Right lobe of liver (tissue), 6 donors: ENCODE data around the gene AFDN. TPM values are rescaled to one million over a fixed set of nuclear protein-coding genes. Genes with fewer than 3 reads are reported as not detected.

Experiments used
- ATAC-seq, 4 donors: fragments of 200-7000 bp; cut with Tn5 transposase; one replicate each; pipeline ENCODE4 v1.9.1; 2020; ENCODE audit warnings: mild to moderate bottlenecking in 4 of 4, moderate library complexity in 4 of 4
- DNase-seq, 3 donors: peaks; one replicate each; pipeline ENCODE4 v3.0.0-alpha.2; 2020
- H3K27ac ChIP-seq, 3 donors: fragments of 200-600 bp; one replicate each; pipeline ENCODE4 v1.8.0; 2022
- H3K27me3 ChIP-seq, 2 donors: fragments of 200-600 bp; one replicate each; pipeline ENCODE4 v1.8.0; 2022
- H3K36me3 ChIP-seq, 4 donors: fragments of 200-600 bp; sonication (generic) in 1 of 4; one replicate each; pipeline versions ENCODE4 v1.5.1 to v1.8.0; 2017 to 2022; ENCODE audit warnings: control low read depth in 1 of 4
- H3K4me1 ChIP-seq, 4 donors: fragments of 200-600 bp; sonication (generic) in 1 of 4; one replicate each; pipeline versions ENCODE4 v1.5.1 to v1.8.0; 2017 to 2022; ENCODE audit warnings: control low read depth in 1 of 4
- H3K4me3 ChIP-seq, 3 donors: fragments of 200-600 bp; one replicate each; pipeline ENCODE4 v1.8.0; 2022
- H3K9me3 ChIP-seq, 4 donors: fragments of 200-600 bp; sonication (generic) in 1 of 4; one replicate each; pipeline versions ENCODE4 v1.5.1 to v1.8.0; 2017 to 2022; ENCODE audit warnings: control low read depth in 1 of 4
- CTCF ChIP-seq, 4 donors: fragments of 200-600 bp in 3 of 4; fragments of 450-650 bp in 1 of 4; IDR thresholded peaks; one replicate each; pipeline versions ENCODE4 v1.5.1 to v1.8.0; 2016 to 2022; ENCODE audit warnings: antibody characterized with exemption in 4 of 4, mild to moderate bottlenecking in 2 of 4
- POLR2A ChIP-seq: fragments of 450-650 bp; IDR thresholded peaks from one replicate; pipeline ENCODE4 v1.6.1; 2017; ENCODE audit warnings: antibody characterized with exemption, mild to moderate bottlenecking
- WGBS: methylation state at CpG from one replicate; pipeline ENCODE4 v1.1.6; 2018; ENCODE audit warnings: low coverage, low lambda C conversion rate; ENCODE audit not compliant: insufficient coverage; ENCODE audit errors: missing lambda C conversion rate; 5-methylcytosine and 5-hydroxymethylcytosine counted together
- intact Hi-C, 2 donors: fragments of 100-400 bp; cut with DNase I; formaldehyde crosslinking; loops; one replicate each; pipeline versions ENCODE4 v1.11.2 to v1.14.1; 2022
- total RNA-seq, 6 experiments: library from RNA; depleted of rRNA in 2 of 6; stranded (reverse); fragments of >200 nt in 2 of 6; fragmentation: NEBNext Ultra II Directional in 3 of 6; extraction: Animal tissue kit (Norgen Biotek cat#: 25700) in 3 of 6; gene quantifications; one replicate each; pipeline versions ENCODE4 v1.1.0 to v1.2.4, GENCODE V29; 2016 to 2023
- donor health status: DM: no; HTN: yes; CAD: no.
- donor health status: DM: no; HTN: no; CAD: no.
- donor health status: DM: no; HTN: no; CAD: no.
- donor health status: DM: no; HTN: yes; CAD: no.
- donor health status: DM: no; HTN: yes; CAD: no.

Gene AFDN
- total RNA-seq, 6 experiments from 2014 or later: 77.0 to 106 (median 85.5) TPM

- DNase-seq (no peak), ATAC-seq (peak; percentile 73 to 77 (median 75))
- peak overlapping the region; percentile 44 to 76 (median 61) for H3K27ac ChIP-seq
- TF ChIP-seq POLR2A: no peak
- no peak for TF ChIP-seq CTCF (IDR thresholded peaks at IDR 0.05)
- H3K9me3 ChIP-seq: no peaks in the 10 kb centered on the region
- peaks cover 0 to 14% (median 0%) of the 10 kb centered on the region in 4 donors for H3K4me1 ChIP-seq
- 17% methylated on average over 8 of the region's 8 CpGs for whole genome bisulfite sequencing
- intact Hi-C loops: no loop called here
- no peaks in the 10 kb centered on the region for H3K27me3 ChIP-seq
- H3K36me3 ChIP-seq: no peaks in the 10 kb centered on the region
- H3K4me3 ChIP-seq: peak overlapping the region in 2 of 3 donors; percentile 31 to 35
Measured at GRCh38 chr6:167805349-167806060, 21.2 kb upstream of the AFDN start.

- Histone ChIP-seq H3K4me3 (peak overlapping the region in 2 of 3 donors; percentile 31 to 35), H3K27ac (peak overlapping the region; percentile 44 to 76 (median 61)), H3K36me3 (no peaks in the 10 kb centered on the region), H3K4me1 (peaks cover 0 to 14% (median 0%) of the 10 kb centered on the region in 4 donors), H3K9me3 (no peaks in the 10 kb centered on the region), H3K27me3 (no peaks in the 10 kb centered on the region)
- intact Hi-C loops: no loop called here
- DNase-seq: no peak
- WGBS: 20% methylated on average over 3 of the region's 4 CpGs
- ATAC-seq: peak; percentile 45 to 78 (median 60)
- TF ChIP-seq CTCF (IDR thresholded peaks at IDR 0.05) (no peak), POLR2A (no peak)
Measured at GRCh38 chr6:167806061-167806700, 20.5 kb upstream of the AFDN start.

GRCh38 chr6:167807200-167807599, 19.5 kb upstream of the AFDN start:
- no peak overlapping the region for H3K4me3 ChIP-seq
- TF ChIP-seq CTCF (IDR thresholded peaks at IDR 0.05) (no peak), POLR2A (no peak)
- intact Hi-C loops: no loop called here
- H3K9me3 ChIP-seq: no peaks in the 10 kb centered on the region
- H3K27me3 ChIP-seq: no peaks in the 10 kb centered on the region
- H3K27ac ChIP-seq: no peak overlapping the region
- DNase-seq (no peak), ATAC-seq (no peak)
- WGBS: 79% methylated on average over 6 of the region's 6 CpGs
- H3K36me3 ChIP-seq: no peaks in the 10 kb centered on the region
- H3K4me1 ChIP-seq: peaks cover 0 to 14% (median 0%) of the 10 kb centered on the region in 4 donors

GRCh38 chr6:167807756-167808155, 19.0 kb upstream of the AFDN start:
- 58% methylated on average over 3 of the region's 3 CpGs for WGBS
- intact Hi-C loops: no loop called here
- TF ChIP-seq POLR2A: no peak
- no peak for TF ChIP-seq CTCF (IDR thresholded peaks at IDR 0.05)
- Histone ChIP-seq H3K9me3 (no peaks in the 10 kb centered on the region), H3K27me3 (no peaks in the 10 kb centered on the region), H3K27ac (no peak overlapping the region), H3K4me1 (peaks cover 0 to 14% (median 0%) of the 10 kb centered on the region in 4 donors), H3K4me3 (no peak overlapping the region), H3K36me3 (no peaks in the 10 kb centered on the region)
- ATAC-seq: no peak
- DNase-seq: no peak
